GM12891 (cell line): ENCODE measurements around the gene RABEP1.
A peak's percentile ranks its signal among the peaks of the same experiment; 100 is the strongest.

Experiments used
- DNase-seq: peaks from one replicate; pipeline ENCODE4 v3.0.0; 2011; ENCODE audit warnings: low spot score; ENCODE audit not compliant: insufficient read length
- FAIRE-seq: peaks from 2 replicates; lab custom pipeline; 2011; peaks lifted over from hg19 to GRCh38; lab: Jason Lieb, UNC
- PAX5 ChIP-seq: IDR thresholded peaks from 2 replicates; pipeline ENCODE4 v1.6.1; 2011; ENCODE audit warnings: low read length, moderate library complexity, mild to moderate bottlenecking; ENCODE audit not compliant: insufficient read depth, severe bottlenecking
- POLR2A ChIP-seq: IDR thresholded peaks from 2 replicates; pipeline ENCODE4 v1.6.1; 2011; ENCODE audit warnings: low read depth, low read length, control low read depth
- POLR2AphosphoS5 ChIP-seq: IDR thresholded peaks from 2 replicates; pipeline ENCODE4 v1.6.1; 2011; ENCODE audit warnings: low read depth, low read length, control low read depth
- POU2F2 ChIP-seq: IDR thresholded peaks from 2 replicates; pipeline ENCODE4 v1.6.1; 2011; ENCODE audit warnings: low read depth, mild to moderate bottlenecking, control low read depth, low read length, moderate library complexity
- SPI1 ChIP-seq: IDR thresholded peaks from 2 replicates; pipeline ENCODE4 v1.6.1; 2011; ENCODE audit warnings: low read depth, low read length, control low read depth
- TAF1 ChIP-seq: IDR thresholded peaks from 2 replicates; pipeline ENCODE4 v1.6.1; 2011; ENCODE audit warnings: low read depth, low read length, control low read depth

RABEP1 gene

DNA sequence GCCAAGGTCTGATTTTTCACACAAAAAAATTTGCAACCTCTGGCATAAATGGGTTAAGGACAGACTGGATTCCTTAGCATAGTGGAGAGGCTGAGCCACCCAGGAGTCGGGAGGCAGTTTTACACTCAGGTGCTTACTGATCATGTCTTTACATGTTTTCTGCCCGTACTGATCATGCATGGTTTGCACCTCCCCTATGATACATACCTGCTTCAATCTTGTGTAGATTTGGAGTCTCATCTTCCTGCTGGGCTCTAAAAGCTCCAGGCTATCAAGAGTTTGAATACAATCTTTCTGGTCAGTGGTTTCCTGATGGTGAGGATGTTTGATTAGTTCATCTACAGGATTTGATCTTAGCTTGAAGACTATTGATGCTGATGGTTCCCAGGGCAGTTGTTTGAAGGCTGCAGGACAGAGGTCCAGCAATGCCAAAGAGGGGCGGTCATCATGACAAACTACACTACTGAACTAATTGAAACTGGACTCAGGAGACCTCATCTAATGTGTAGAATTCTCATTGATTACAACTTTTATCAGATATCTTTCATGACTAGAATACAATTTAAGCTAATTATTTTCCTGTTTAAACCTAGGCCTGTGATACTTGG lies 150.0 kb downstream of the RABEP1 start:
- FAIRE-seq (no peak), DNase-seq (no peak)
- TF ChIP-seq POU2F2: no peak
- peak; percentile 65 for TF ChIP-seq POLR2A
- peak; percentile 50 for TF ChIP-seq POLR2AphosphoS5
- no peak for TF ChIP-seq TAF1
- no peak for TF ChIP-seq PAX5
- no peak for TF ChIP-seq SPI1

DNA sequence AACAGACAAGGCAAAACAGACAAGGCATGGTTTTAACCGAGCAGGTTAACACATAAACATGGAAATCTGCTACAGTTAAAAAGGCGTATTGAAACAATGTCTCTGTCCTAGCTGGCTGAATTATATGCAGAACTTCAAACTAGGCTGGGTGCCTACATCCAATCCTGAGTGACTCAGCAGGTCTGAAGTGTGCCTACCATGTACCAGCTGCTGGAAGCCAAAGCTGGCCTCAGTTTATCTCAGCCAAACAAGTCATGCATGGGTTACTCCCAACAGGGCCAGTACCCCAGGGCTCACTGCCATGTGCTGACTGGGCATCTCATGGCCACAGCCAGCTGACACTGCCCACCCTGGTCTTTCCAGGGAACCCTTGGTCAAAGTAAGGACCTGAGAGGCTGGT lies 152.9 kb downstream of the RABEP1 start:
- FAIRE-seq: no peak
- peak; percentile 34; the same call in 1 of the 2 replicates for TF ChIP-seq POLR2AphosphoS5
- TF ChIP-seq TAF1: no peak
- TF ChIP-seq PAX5: no peak
- no peak for DNase-seq
